MG63 (cell line): ENCODE data around the gene TRDN. TPM values are rescaled to one million over a fixed set of nuclear protein-coding genes. Genes with fewer than 3 reads are reported as not detected.

ENCODE experiments used
- DNase-seq: peaks from one replicate; pipeline ENCODE4 v3.0.0-alpha.2; 2020
- H3K27me3 ChIP-seq: fragments of 250-450 bp; sonication (Bioruptor Pico); 2 replicates; pipeline ENCODE4 v1.5.1; 2020; ENCODE audit warnings: mild to moderate bottlenecking, moderate library complexity
- H3K36me3 ChIP-seq: fragments of 250-450 bp; sonication (Bioruptor Pico); 2 replicates; pipeline ENCODE4 v1.5.1; 2020; ENCODE audit warnings: mild to moderate bottlenecking, moderate library complexity
- H3K4me3 ChIP-seq: fragments of 250-450 bp; sonication (Bioruptor Pico); 2 replicates; pipeline ENCODE4 v1.5.1; 2020; ENCODE audit warnings: mild to moderate bottlenecking, moderate library complexity
- H3K9me3 ChIP-seq: fragments of 250-450 bp; sonication (Bioruptor Pico); 2 replicates; pipeline ENCODE4 v1.5.1; 2020; ENCODE audit warnings: mild to moderate bottlenecking, moderate library complexity
- total RNA-seq: library from RNA; depleted of rRNA; stranded (reverse); fragments of >200 nt; shearing (Covaris generic); gene quantifications from 2 replicates; pipeline ENCODE4 v1.2.3, GENCODE V29; 2014; ENCODE audit warnings: low replicate concordance; rRNA removed

TRDN gene, protein sequence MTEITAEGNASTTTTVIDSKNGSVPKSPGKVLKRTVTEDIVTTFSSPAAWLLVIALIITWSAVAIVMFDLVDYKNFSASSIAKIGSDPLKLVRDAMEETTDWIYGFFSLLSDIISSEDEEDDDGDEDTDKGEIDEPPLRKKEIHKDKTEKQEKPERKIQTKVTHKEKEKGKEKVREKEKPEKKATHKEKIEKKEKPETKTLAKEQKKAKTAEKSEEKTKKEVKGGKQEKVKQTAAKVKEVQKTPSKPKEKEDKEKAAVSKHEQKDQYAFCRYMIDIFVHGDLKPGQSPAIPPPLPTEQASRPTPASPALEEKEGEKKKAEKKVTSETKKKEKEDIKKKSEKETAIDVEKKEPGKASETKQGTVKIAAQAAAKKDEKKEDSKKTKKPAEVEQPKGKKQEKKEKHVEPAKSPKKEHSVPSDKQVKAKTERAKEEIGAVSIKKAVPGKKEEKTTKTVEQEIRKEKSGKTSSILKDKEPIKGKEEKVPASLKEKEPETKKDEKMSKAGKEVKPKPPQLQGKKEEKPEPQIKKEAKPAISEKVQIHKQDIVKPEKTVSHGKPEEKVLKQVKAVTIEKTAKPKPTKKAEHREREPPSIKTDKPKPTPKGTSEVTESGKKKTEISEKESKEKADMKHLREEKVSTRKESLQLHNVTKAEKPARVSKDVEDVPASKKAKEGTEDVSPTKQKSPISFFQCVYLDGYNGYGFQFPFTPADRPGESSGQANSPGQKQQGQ
- total RNA-seq = not detected in 2 replicates

DNA sequence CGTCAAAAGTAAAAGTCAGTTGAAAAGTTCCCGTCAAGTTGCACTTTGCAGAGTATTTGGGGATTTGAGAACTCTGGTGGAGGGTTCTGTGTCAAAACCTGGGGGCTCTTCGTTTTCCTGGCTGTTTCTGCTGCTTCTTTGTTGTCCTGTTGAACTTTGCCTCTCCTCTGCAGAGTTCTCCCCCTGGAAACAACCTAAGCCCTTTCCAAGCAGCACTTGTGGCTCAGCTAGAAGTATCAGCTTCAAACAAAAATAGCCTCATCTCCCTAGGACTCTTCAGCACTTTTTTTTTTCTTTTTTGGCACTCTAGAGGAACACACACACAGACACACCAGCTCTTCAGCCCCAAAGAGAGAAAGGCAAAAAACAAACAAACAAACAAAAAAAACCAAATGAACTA, at the start of gene TRDN:
TSS of gene TRDN (minus strand) at position 169 of the 400 bp plus-strand sequence. CDS start 175 bp downstream, outside the sequence.
- Histone ChIP-seq H3K27me3 (no peaks in the 10 kb centered on the region), H3K9me3 (no peaks in the 10 kb centered on the region), H3K4me3 (no peak within 1 kb of the TSS), H3K36me3 (no peaks in the 10 kb centered on the region)
- DNase-seq = no peak

DNA sequence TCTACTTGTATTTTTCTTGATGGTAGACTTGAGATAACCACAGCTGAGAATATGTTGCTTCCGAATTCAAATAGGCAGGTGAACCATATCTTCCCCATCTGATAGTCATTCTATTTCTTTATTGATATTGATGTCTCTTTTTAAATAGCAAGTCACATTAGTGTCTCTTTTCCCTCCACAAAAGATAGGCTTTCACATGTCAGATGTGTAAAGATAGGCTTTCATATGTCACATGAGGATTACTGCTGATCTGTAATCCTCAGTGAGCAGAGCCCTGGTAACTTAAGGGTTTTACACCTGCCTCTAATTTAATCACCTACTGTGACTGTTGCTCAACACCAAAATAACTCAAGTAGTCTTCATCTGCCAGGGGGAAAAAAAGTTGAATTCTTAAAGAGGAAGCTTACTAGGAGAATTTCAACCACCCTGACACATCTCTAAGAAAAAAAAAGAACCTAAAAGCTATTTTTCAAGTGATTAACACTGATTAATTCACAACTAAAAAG, 45.3 kb upstream of the TRDN start:
- Histone ChIP-seq H3K4me3 (no peak overlapping the region), H3K27me3 (no peaks in the 10 kb centered on the region), H3K9me3 (no peaks in the 10 kb centered on the region), H3K36me3 (no peaks in the 10 kb centered on the region)
- DNase-seq = no peak

DNA sequence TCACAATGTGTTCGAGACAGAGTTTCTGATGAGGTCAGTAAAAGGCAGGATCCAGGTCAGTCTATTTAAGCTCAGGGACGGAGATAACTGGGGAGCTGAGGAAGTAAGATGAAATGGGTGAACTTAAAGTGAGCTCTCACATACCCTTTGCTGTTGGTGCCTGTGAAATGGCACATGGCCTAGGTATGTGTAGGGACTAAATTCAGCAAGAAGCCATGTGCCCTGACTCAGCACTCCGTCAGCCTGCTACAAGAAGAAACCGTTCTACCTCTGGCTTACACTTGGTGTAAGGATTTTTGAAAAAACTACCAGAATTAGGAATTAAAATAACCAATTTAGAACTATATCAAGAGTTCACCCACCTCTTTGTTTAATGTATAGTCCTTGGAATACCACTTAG, 41.1 kb upstream of the TRDN start:
- DNase-seq = no peak
- no peaks in the 10 kb centered on the region for H3K9me3 ChIP-seq
- H3K36me3 ChIP-seq = no peaks in the 10 kb centered on the region
- H3K27me3 ChIP-seq = no peaks in the 10 kb centered on the region
- no peak overlapping the region for H3K4me3 ChIP-seq

DNA sequence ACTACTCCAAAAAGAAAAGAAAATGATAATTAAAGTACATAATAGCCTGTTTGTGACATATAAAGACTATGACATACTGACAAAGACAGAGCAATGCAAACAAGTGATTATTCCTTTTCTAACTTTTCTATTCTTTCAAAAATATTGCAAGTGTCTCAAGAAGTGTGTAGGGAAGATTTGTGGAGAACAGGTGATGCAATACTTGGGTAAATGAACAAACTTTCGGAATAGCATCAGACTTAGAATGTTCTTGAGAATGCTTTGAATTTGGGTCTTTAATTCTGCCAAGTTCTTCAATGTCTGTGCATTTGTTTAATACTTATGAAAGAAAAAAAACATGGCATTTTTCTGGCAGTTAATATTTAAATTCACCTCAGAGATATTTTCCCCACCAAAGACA, 40.0 kb upstream of the TRDN start:
- DNase-seq = no peak
- H3K9me3 ChIP-seq = no peaks in the 10 kb centered on the region
- no peak overlapping the region for H3K4me3 ChIP-seq
- no peaks in the 10 kb centered on the region for H3K27me3 ChIP-seq
- no peaks in the 10 kb centered on the region for H3K36me3 ChIP-seq

DNA sequence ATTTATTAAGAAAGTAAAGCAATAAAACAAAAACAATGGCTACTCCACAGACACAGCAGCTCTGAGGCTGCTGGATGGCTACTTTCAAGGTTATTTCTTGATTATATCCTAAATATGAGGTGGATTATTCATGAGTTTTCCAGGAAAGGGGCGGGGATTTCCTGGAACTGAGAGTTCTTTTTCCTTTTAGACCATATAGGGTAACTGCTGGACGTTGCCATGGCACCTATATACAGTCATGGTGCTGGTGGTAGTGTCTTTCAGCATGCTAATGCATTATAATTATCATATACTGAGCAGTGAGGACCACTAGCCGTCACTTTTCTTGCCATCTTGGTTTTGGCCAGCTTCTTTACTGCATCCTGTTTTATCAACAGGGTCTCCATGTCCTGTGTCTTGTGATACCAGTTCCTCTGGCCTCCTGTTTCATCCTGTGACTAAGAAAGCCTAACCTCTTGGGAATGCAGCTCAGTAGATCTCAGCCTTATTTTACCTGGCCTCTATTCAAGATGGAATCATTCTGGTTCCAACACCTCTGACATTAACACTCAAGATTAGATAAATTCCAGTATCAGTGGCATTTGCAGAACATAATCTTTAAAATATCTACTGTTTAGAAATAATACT, 32.3 kb upstream of the TRDN start:
- no peaks in the 10 kb centered on the region for H3K36me3 ChIP-seq
- H3K9me3 ChIP-seq = no peaks in the 10 kb centered on the region
- DNase-seq = no peak

DNA sequence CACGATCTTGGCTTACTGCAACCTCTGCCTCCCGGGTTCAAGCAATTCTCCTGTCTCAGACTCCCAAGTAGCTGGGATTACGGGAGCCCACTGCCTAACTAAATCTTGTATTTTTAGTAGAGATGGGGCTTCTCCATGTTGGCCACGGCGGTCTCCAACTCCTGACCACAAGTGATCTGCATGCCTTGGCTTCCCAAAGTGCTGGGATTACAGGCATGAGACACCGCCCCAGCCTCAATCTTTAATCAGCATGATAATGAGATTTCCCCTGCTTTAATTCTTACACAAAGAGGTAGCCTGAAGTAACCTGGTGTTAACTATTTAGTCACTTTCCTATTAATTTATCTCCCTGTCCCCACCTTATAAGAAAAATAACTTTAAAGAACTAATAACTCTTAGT, 31.3 kb upstream of the TRDN start:
- H3K36me3 ChIP-seq = no peaks in the 10 kb centered on the region
- no peak for DNase-seq
- no peaks in the 10 kb centered on the region for H3K9me3 ChIP-seq
- H3K4me3 ChIP-seq = no peak overlapping the region
- H3K27me3 ChIP-seq = no peaks in the 10 kb centered on the region

More for the DNA sequence above, 32.3 kb upstream of the TRDN start:
- Histone ChIP-seq H3K4me3 (no peak overlapping the region), H3K27me3 (no peaks in the 10 kb centered on the region)

DNA sequence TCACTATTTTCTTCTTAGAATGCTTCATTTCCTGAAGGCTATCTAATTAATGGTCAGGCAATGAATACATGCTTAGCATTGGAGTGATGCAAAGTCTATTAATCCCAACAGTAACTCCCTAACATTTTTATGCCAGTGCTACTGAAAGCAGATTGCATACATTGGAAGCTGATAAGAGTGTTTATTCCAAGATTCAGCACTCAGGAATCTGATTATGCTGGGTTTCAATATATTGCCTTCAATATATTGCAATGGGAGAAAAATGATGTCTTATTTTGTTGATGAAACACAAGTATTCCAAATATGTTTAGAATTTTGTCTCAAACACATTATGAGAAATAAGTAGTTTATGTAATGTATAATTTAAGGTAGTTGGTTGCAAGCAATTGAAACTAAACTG, 26.7 kb upstream of the TRDN start:
- H3K4me3 ChIP-seq = no peak overlapping the region
- no peak for DNase-seq
- no peaks in the 10 kb centered on the region for H3K36me3 ChIP-seq
- H3K27me3 ChIP-seq = no peaks in the 10 kb centered on the region
- no peaks in the 10 kb centered on the region for H3K9me3 ChIP-seq

DNA sequence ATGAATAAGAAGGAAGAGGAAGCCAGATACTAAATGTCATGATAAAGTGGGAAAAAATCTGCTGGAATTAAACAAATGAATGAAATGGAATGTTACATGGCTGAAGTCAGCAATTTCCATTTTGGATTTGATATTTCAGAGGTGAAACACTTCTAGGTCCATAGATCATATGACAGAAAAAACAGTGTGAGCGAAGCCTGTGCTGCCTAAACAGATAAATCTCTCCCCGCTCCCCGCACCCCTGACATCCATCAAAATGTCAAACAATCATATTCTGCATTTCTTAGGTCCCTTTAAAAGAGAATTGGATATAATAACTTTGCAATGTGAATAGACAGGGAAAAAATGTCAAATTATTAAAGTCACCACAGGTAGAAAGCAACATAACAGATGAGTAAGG, 26.0 kb upstream of the TRDN start:
- Histone ChIP-seq H3K4me3 (no peak overlapping the region), H3K9me3 (no peaks in the 10 kb centered on the region), H3K27me3 (no peaks in the 10 kb centered on the region), H3K36me3 (no peaks in the 10 kb centered on the region)
- no peak for DNase-seq

DNA sequence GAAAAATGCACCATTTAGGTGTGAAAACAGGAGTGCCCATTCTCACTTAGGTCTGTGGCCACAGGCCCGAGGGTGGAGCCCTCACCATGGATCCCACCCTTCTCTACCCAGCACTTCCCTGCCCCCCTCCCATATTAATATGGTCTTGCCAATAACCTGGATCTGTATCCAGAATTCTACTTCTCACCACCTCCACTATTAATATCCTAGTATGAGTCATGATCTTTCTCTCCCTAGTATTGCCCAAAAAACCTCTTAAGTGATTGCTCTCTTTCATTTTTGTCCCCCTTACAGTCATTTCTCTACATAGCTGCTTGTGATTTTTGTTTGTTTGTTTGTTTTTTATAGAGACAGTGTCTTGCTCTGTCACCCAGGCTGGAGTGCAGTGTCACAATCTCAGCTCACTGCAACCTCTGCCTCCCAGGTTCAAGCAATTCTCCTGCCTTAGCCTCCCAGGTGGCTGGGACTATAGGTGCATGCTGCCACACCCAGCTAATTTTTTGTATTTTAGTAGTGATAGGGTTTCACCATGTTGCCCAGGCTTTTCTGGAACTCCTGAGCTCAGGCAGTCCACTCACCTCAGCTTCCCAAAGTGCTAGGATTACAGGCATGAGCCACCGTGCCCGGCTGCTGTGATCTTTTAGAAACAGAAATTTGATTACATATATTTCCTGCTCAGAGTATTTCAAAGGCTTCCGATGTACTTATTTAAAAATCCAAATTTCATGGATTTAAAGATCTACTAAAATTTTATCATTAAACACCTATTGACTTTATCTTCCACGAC, 24.5 kb upstream of the TRDN start:
- H3K9me3 ChIP-seq = no peaks in the 10 kb centered on the region
- DNase-seq = no peak
- no peaks in the 10 kb centered on the region for H3K36me3 ChIP-seq

DNA sequence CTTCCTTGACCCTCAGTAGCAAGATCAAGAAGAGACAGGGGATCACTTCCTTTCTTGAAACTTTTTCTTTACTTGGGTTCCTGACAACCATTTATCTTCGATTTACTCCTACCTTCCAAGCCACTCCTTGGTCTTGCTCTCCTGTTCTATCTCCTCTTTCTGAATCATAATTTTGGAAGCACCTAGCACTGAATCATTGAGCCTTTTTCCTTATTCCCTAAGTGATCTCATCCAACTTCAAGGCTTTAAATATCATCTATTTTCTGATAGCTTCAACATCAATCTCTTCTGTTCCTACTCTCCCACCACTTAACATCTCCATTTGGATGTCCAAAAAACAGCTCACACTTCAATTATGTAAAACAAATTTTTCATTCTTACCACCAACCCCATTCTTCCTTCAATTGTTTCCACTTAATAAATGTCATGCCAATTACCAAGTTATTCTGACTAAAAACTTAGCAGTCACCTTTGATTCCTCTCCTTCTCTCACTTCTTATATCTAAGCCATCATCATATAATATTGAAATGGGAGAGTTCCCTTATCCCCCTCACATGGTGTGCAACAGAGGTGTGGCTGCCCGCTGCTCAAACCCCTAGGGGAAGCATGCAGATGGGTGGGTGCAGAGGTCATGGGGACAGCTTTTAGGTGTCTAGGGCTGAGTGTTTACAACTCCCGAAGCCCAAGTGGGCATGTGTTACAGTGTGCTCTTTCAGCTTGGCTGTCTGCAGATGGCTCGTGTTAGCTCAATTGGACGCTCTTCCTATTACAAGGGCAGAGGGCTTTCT, 23.4 kb upstream of the TRDN start:
- Histone ChIP-seq H3K36me3 (no peaks in the 10 kb centered on the region), H3K4me3 (no peak overlapping the region), H3K9me3 (no peaks in the 10 kb centered on the region), H3K27me3 (no peaks in the 10 kb centered on the region)
- no peak for DNase-seq

More for the DNA sequence above, 24.5 kb upstream of the TRDN start:
- Histone ChIP-seq H3K27me3 (no peaks in the 10 kb centered on the region), H3K4me3 (no peak overlapping the region)

DNA sequence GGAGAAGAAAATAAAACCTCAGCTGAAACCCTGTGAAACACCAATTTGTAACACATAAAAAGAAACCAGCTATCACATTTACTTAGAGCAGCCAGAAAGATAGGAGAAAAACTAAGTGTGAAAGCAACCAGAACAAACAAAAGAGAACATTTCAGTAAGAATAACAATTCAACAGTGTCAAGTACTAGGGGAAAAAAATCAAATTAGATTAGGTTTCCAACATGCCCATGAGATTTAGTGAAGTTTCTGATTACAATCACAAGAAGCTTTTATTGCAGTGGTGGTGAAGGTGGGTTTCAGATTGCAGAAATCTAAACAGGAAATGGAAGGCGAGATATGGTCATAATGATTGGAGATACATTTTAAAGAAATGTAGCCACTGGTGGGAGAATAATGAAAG, 22.1 kb upstream of the TRDN start:
- Histone ChIP-seq H3K36me3 (no peaks in the 10 kb centered on the region), H3K27me3 (no peaks in the 10 kb centered on the region), H3K4me3 (no peak overlapping the region), H3K9me3 (no peaks in the 10 kb centered on the region)
- no peak for DNase-seq

DNA sequence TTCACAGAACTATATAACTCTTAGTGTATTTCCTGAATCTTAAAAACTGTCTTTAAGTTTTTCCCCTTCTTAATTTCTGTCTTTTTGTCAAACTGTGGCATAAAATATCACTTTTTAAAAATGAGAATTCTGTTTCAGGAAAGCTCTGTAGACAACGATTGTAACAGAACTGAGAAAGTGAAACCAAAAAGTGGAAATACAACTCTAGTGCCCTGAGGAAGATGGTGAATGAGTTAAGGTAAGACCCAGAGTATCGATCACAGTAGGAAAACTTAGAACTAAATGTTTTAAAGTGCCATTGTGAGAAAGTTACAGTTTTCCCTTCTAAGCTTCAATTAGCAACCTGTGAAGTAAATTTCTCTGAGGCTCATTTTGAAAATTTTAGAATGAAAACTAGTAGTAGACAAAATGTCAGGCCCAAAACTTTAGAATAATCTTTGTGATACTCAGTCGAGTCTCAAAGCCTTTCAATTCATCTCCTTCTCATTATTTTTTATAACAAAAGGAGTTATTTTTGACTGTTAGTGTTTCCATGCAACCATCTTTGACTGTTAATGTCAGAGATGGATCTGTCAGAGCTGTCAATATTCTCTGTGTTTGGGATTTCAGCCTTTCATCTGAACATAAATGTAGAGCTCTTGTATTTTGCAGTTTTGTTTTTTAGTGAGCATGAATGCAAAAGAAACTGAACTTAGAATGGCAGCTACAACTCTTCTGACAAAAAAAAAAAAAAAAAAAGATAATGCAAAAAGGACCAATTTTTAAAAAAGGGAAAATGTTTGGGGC, 19.0 kb upstream of the TRDN start:
- peak overlapping the region; percentile 43 for H3K4me3 ChIP-seq
- DNase-seq = no peak

DNA sequence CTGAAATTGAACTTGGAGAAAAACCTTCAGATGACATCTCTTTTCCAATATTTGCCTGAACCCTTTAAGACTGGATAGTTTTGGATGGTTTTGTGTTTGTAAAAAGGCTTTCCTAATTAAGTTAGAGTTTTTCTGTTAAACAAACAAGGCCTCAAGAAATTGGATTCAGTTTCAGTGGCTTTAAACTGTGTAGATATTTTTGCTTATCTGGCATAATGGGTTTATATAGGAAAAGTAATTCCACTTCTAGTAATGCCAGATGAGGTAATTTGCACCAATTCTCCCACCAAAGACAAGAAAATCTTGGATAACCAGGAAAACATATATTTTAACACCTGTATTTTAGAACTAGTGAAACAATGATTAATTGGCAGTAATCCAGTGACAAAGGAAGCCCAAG, 12.0 kb upstream of the TRDN start:
- Histone ChIP-seq H3K9me3 (no peaks in the 10 kb centered on the region), H3K4me3 (no peak overlapping the region), H3K27me3 (no peaks in the 10 kb centered on the region), H3K36me3 (no peaks in the 10 kb centered on the region)
- no peak for DNase-seq

More for the DNA sequence above, 19.0 kb upstream of the TRDN start:
- Histone ChIP-seq H3K36me3 (no peaks in the 10 kb centered on the region), H3K9me3 (no peaks in the 10 kb centered on the region), H3K27me3 (no peaks in the 10 kb centered on the region)

DNA sequence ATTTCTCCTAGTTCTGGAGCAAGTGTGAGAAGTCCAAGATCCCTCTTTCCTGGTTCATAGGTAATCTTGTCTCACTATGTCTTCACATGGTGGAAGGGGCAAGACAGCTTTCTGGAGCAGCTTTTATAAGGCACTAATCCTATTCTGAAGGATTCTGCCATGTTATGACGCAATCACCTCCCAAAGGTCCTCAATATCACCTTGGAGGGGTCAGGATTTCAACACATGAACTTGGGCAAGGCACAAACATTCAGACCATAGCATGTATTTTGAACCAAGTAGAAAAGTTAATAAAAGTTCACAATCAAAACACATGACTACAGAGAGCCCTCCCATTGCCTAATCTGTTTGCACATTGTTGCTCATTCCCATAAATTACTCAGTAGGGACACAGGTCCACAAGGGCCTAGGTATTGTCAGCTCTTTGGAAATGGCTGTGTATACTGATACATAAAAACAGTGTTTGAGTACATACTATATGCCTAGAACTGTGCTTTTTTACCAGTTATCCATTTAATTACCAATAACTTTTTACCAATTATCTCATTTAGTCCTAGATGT, 11.3 kb upstream of the TRDN start:
- no peaks in the 10 kb centered on the region for H3K27me3 ChIP-seq
- DNase-seq = no peak
- no peak overlapping the region for H3K4me3 ChIP-seq
- no peaks in the 10 kb centered on the region for H3K9me3 ChIP-seq
- H3K36me3 ChIP-seq = no peaks in the 10 kb centered on the region

DNA sequence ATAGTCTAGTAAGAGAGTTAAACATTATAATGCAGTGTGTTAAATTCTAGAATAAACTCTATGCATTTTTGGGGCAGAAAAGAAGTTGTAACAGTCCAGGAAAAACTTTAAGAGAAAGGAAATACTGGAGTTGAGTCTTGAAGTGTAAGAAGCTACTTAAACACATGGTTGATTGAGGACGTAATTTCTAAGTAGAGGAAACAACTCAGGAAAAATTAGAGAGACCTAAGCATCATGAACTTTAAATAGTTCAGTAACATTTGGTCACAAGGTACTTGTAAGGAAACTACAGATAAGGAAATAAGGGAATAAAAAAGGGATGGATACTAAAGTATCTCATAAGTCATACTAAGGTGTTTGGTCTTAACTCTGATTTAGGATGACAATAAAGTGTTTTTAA, 4.7 kb upstream of the TRDN start:
- Histone ChIP-seq H3K36me3 (no peaks in the 10 kb centered on the region), H3K9me3 (no peaks in the 10 kb centered on the region), H3K27me3 (no peaks in the 10 kb centered on the region), H3K4me3 (no peak overlapping the region)
- DNase-seq = no peak
